Fibroblast of lung (primary cell): Measurements from ENCODE around the gene TBX6. TPM values are rescaled to one million over a fixed set of nuclear protein-coding genes. Genes with fewer than 3 reads are reported as not detected.

Experiments used
- DNase-seq, 2 donors: peaks; one replicate each; pipeline versions ENCODE4 v3.0.0 to v3.0.0-alpha.2; 2010; ENCODE audit warnings: low read depth in 2 of 2
- H2AFZ ChIP-seq: 2 replicates; pipeline ENCODE4 v1.5.1; 2012; ENCODE audit warnings: low read length, control low read depth, inconsistent platforms
- H3K27ac ChIP-seq: 2 replicates; pipeline ENCODE4 v1.5.1; 2011; ENCODE audit warnings: low read length, control low read depth; ENCODE audit not compliant: insufficient read depth
- H3K27me3 ChIP-seq: 2 replicates; pipeline ENCODE4 v1.5.1; 2011; ENCODE audit warnings: mild to moderate bottlenecking, low read length; ENCODE audit not compliant: control insufficient read depth, insufficient read depth
- H3K36me3 ChIP-seq: 2 replicates; pipeline ENCODE4 v1.5.1; 2011; ENCODE audit warnings: low read length; ENCODE audit not compliant: control insufficient read depth, insufficient read depth
- H3K4me1 ChIP-seq: 2 replicates; pipeline ENCODE4 v1.5.1; 2011; ENCODE audit warnings: low read length; ENCODE audit not compliant: control insufficient read depth, insufficient read depth; ENCODE audit errors: extremely low read depth
- H3K4me2 ChIP-seq: 2 replicates; pipeline ENCODE4 v1.5.1; 2011; ENCODE audit warnings: low read length, control low read depth; ENCODE audit not compliant: insufficient read depth; ENCODE audit errors: extremely low read depth
- H3K4me3 ChIP-seq, 4 experiments: fragments of 200-600 bp in 1 of 4; sonication (generic) in 1 of 4; replicated peaks in 1 of 4; 2 replicates each; pipeline ENCODE4 v1.5.1; 2011 to 2016; ENCODE audit warnings: low read length in 4 of 4, low read depth in 3 of 4, mild to moderate bottlenecking in 3 of 4, control low read depth in 2 of 4, inconsistent platforms in 1 of 4, mixed read lengths in 1 of 4; ENCODE audit not compliant: insufficient read depth in 1 of 4; ENCODE audit errors: control extremely low read depth in 1 of 4
- H3K79me2 ChIP-seq: 2 replicates; pipeline ENCODE4 v1.5.1; 2012; ENCODE audit warnings: mild to moderate bottlenecking, low read length, inconsistent platforms; ENCODE audit not compliant: control insufficient read depth, insufficient read depth
- H3K9ac ChIP-seq: 2 replicates; pipeline ENCODE4 v1.5.1; 2011; ENCODE audit warnings: mild to moderate bottlenecking, low read length, control low read depth; ENCODE audit not compliant: insufficient read depth
- H3K9me3 ChIP-seq: 2 replicates; pipeline ENCODE4 v1.5.1; 2012; ENCODE audit warnings: low read depth, low read length; ENCODE audit not compliant: control insufficient read depth, insufficient read depth
- H4K20me1 ChIP-seq: 2 replicates; pipeline ENCODE4 v1.5.1; 2011; ENCODE audit warnings: low read length; ENCODE audit not compliant: control insufficient read depth, insufficient read depth; ENCODE audit errors: extremely low read depth
- CTCF ChIP-seq, 2 donors: IDR thresholded peaks in 1 of 2; conservative IDR thresholded peaks in 1 of 2; 1 replicate in 1 of 2; 2 replicates in 1 of 2; pipeline ENCODE4 v1.5.1; 2011 to 2012; ENCODE audit warnings: low read length in 2 of 2, control low read depth in 1 of 2, inconsistent platforms in 1 of 2, low read depth in 1 of 2, mild to moderate bottlenecking in 1 of 2
- EZH2 ChIP-seq: IDR thresholded peaks from 2 replicates; pipeline ENCODE4 v1.5.1; 2012; ENCODE audit warnings: low read length, control low read depth, mild to moderate bottlenecking; ENCODE audit errors: missing control alignments
- polyA plus RNA-seq, 2 donors: library from polyadenylated mRNA; depleted of rRNA in 1 of 2; stranded (reverse) in 1 of 2; unstranded in 1 of 2; fragments of >200 nt; gene quantifications; 2 replicates each; pipeline ENCODE4 v1.2.1, GENCODE V29; 2011 to 2012; ENCODE audit warnings: missing spikeins in 1 of 2
- total RNA-seq: library from RNA; depleted of rRNA; stranded (reverse); fragments of >200 nt; gene quantifications from 2 replicates; pipeline ENCODE4 v1.2.1, GENCODE V29; 2014

The TBX6 gene
- total and polyA plus RNA-seq, 2 donors (not counting 1 experiment from before 2014, with no cell fraction given): 0.33 TPM; not detected in 1

DNA sequence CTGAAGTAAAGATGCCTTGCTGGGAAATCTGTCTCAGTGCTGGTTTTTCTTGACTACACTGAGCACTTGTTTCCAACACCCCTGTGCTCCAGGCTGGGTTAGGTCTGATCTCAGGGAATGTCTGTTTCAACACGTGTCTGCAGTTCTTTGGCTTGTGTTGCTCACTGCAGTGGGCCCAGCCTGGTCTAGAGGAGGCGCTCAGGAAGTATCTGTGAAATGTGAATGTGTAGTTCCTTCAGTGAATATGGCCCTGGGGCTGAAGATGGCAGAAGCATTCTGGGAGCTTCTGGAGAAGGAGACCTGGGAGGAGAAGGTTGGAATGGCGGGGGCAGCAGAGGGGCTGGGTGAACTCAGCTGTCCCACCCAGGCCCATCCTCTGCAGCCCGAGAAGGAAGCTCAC lies 12.4 kb upstream of the TBX6 start:
- H4K20me1 ChIP-seq: no peaks in the 10 kb centered on the region
- no peak overlapping the region for H3K4me2 ChIP-seq
- TF ChIP-seq EZH2: no peak
- TF ChIP-seq CTCF (conservative IDR thresholded peaks at IDR 0.05 in 1 of 2, IDR thresholded peaks at IDR 0.05 in 1 of 2; ENCODE audit: low read depth in 1 of 2, low read length in 2 of 2): no peak

DNA sequence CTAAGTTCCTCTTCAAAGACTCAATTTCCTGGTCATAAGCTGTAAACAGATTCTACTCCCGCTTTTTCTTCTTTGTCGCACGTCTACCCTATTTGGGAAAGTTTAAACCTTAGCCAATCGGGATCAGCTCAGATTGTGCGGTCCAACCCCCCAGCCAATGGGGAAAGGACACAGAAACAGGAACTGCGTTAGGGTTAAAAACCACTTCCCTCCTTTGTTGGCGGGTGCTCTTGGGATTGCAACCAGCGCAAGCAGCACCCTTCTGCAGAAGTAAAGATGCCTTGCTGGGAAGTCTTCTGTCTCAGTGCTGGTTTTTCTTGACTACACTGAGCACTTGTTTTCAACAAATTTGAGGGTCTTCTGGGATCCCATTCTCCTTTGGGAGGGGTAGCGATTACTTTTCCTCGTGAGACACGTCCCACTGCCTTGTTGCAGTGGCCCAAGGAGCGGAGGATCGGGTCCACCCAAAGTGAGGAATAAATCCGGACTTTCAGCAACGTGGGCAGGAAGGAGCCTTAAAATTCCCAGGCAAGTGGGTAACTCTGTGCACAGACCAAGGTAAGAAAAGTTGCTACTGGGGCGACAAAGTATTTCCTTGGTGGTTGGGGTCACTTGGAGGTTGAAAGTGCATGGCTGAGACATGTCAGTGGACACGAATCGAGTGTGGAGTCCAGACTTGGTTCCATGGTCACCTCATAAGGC lies 5.3 kb upstream of the TBX6 start:
- Histone ChIP-seq H4K20me1 (no peaks in the 10 kb centered on the region), H3K4me3 (no peak overlapping the region)

More for the DNA sequence above, 12.4 kb upstream of the TBX6 start:
- Histone ChIP-seq H3K9me3 (no peaks in the 10 kb centered on the region), H3K4me1 (no peaks in the 10 kb centered on the region), H3K9ac (no peak overlapping the region), H3K36me3 (peaks cover 7% of the 10 kb centered on the region), H3K4me3 (no peak overlapping the region), H2AFZ (no peak overlapping the region), H3K27ac (no peak overlapping the region), H3K27me3 (no peaks in the 10 kb centered on the region), H3K79me2 (no peaks in the 10 kb centered on the region)
- DNase-seq: no peak

More for the DNA sequence above, 5.3 kb upstream of the TBX6 start:
- no peak overlapping the region for H3K4me2 ChIP-seq
- H3K9ac ChIP-seq: no peak overlapping the region
- H3K9me3 ChIP-seq: no peaks in the 10 kb centered on the region
- H3K36me3 ChIP-seq: no peaks in the 10 kb centered on the region
- peaks cover 14% of the 10 kb centered on the region for H3K4me1 ChIP-seq
- H3K27me3 ChIP-seq: no peaks in the 10 kb centered on the region
- no peak for DNase-seq
- no peak overlapping the region for H3K27ac ChIP-seq
- no peaks in the 10 kb centered on the region for H3K79me2 ChIP-seq
- TF ChIP-seq CTCF (conservative IDR thresholded peaks at IDR 0.05 in 1 of 2, IDR thresholded peaks at IDR 0.05 in 1 of 2; ENCODE audit: low read depth in 1 of 2, low read length in 2 of 2): no peak
- TF ChIP-seq EZH2: no peak
- H2AFZ ChIP-seq: peak overlapping the region; percentile 80
